ENCODE measurements around the gene IRF9. TPM values are rescaled to one million over a fixed set of nuclear protein-coding genes. Genes with fewer than 3 reads are reported as not detected.
A peak's percentile ranks its signal among the peaks of the same experiment; 100 is the strongest.

The IRF9 gene
- total and polyA plus RNA-seq, 2 of the 13 experiments (the other 11 are each of a cell fraction or from before 2014, with no cell fraction given): 14.9 to 49.7 TPM

DNA sequence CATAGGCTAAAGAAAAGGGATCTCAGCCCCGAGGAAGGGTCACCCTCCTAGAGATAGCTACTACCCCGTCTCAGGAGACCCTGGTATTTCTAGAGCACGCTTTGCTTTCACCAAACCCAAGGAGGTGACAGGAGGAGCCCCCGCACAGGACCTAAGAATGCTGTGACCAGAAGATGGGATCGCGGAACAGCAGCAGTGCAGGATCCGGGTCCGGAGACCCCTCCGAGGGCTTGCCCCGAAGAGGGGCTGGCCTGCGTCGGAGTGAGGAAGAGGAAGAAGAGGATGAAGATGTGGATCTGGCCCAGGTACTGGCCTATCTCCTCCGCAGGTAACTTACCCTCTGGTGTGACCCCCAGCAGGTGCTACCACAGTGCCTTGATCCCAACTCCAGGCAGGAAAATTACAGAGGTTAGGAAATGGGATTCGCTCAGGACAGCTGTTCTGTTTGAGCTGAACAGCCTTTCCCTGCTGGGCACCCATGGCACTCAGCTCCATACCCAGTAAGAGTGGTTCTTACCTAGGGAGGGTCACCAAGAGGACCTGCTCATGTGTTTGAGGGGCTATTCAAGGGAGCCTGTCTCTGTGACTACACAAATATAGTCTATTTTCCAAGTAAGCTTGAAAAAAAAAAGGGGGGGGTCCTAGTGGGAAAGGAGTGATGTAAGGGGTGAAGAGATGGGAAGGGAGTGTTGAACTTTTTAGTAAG is 45.5 kb upstream of the IRF9 start:
- FAIRE-seq (no peak), DNase-seq (ENCODE audit: low spot score) (no peak), ATAC-seq (no peak)
- H3K9me3 ChIP-seq (ENCODE audit: low read length): no peaks in the 10 kb centered on the region
- H3K27ac ChIP-seq (ENCODE audit: extremely low read length, insufficient read depth, low read length): peak overlapping the region; percentile 98
- no peaks in the 10 kb centered on the region for H4K20me1 ChIP-seq (ENCODE audit: insufficient read depth, low read length)
- H3K27me3 ChIP-seq (ENCODE audit: control insufficient read depth in 1 of 2, insufficient read depth in 2 of 2, low read length in 2 of 2): no peaks in the 10 kb centered on the region; a peak in 1 of 5 replicates
- H3K9ac ChIP-seq (ENCODE audit: insufficient read depth, low read depth, low read length): peak overlapping the region; percentile 99
- ChIA-PET CTCF (ENCODE audit: low intra/inter-chr PET ratio, low total read pairs) (no interaction called here), POLR2A (interaction anchor here (0.6 to 15.5 kb wide), 58 partner anchors 12 to 1349 kb away, joined by 3 to 977 read pairs (median 9); partner anchors contain the start of genes ACIN1, BCL2L2, C14orf119 and CARMIL3)
- H3K4me2 ChIP-seq (ENCODE audit: low read depth, low read length): peak overlapping the region; percentile 92
- H3K4me1 ChIP-seq (ENCODE audit: insufficient read depth, low read length): peaks cover 41% of the 10 kb centered on the region
- no TSS peak for BruUV-seq (replicated peaks)
- H3K36me3 ChIP-seq (replicated peaks in 1 of 2; ENCODE audit: control insufficient read depth in 1 of 2, insufficient read depth in 2 of 2, low read length in 2 of 2): peaks cover 36 to 41% of the 10 kb centered on the region in 2 experiments
- peak overlapping the region; percentile 65 to 96 (median 85) for H3K4me3 ChIP-seq (replicated peaks in 1 of 3; ENCODE audit: insufficient read depth in 1 of 3, low read depth in 2 of 3, low read length in 3 of 3)
- 11% methylated on average over 14 of the region's 14 CpGs for WGBS (ENCODE audit: low lambda C conversion rate)
- intact Hi-C loops (cut with micrococcal nuclease; ENCODE audit: unreplicated experiment) (loop anchor here (1.0 to 10.0 kb wide), 5 partner anchors 26 to 1021 kb away; partner anchors contain the start of genes ACIN1, BCL2L2, C14orf119 and EMC9), in situ Hi-C loops (cut with HindIII; ENCODE audit: extremely low pct_ligation_motif_present, low pct_unique_long_range_greater_than_20kb) (loop anchor here (25.0 kb wide), 1 partner anchor 1528 kb away; the partner anchor contains the start of genes ABHD4 and DAD1)
- H3K79me2 ChIP-seq (ENCODE audit: insufficient read depth, low read length): peaks cover 33% of the 10 kb centered on the region
- H2AFZ ChIP-seq (ENCODE audit: low read length): no peak overlapping the region
- TF ChIP-seq ZGPAT (CRISPR knock-in tag; IDR thresholded peaks at IDR 0.05): no peak
- no peak for TF ChIP-seq SAFB2 (CRISPR knock-in tag; IDR thresholded peaks at IDR 0.05; ENCODE audit: borderline replicate concordance, low read depth)
- TF ChIP-seq ZNF232 (CRISPR knock-in tag; IDR thresholded peaks at IDR 0.05; ENCODE audit: borderline replicate concordance): 0 out of 2 replicates have a peak, but pooled peaks have one; percentile 70
- TF ChIP-seq ZNF460 (CRISPR knock-in tag; IDR thresholded peaks at IDR 0.05; ENCODE audit: borderline replicate concordance): no peak
- no peak for TF ChIP-seq ELF4 (CRISPR knock-in tag; IDR thresholded peaks at IDR 0.05; ENCODE audit: borderline replicate concordance)
- TF ChIP-seq TGIF2 (CRISPR knock-in tag; IDR thresholded peaks at IDR 0.05): no peak
- no peak for TF ChIP-seq NR2C2 (CRISPR knock-in tag; IDR thresholded peaks at IDR 0.05; ENCODE audit: borderline replicate concordance)
- no peak; the same call in 1 of the 2 replicates for TF ChIP-seq ZNF501 (CRISPR knock-in tag; IDR thresholded peaks at IDR 0.05)
- no peak for TF ChIP-seq ZNF816 (CRISPR knock-in tag; IDR thresholded peaks at IDR 0.05; ENCODE audit: borderline replicate concordance)
- TF ChIP-seq ZNF564 (CRISPR knock-in tag; IDR thresholded peaks at IDR 0.05): no peak
- peak; percentile 86; the same call in 1 of the 2 replicates for TF ChIP-seq ZNF17 (CRISPR knock-in tag; IDR thresholded peaks at IDR 0.05)
- TF ChIP-seq TFDP2 (CRISPR knock-in tag; IDR thresholded peaks at IDR 0.05): no peak
- TF ChIP-seq RFX1 (IDR thresholded peaks at IDR 0.05): no peak
- TF ChIP-seq ZBTB20 (CRISPR knock-in tag; IDR thresholded peaks at IDR 0.05; ENCODE audit: borderline replicate concordance, low read depth): peak; percentile 84; the same call in 1 of the 2 replicates
- TF ChIP-seq MZF1 (CRISPR knock-in tag; IDR thresholded peaks at IDR 0.05; ENCODE audit: borderline replicate concordance): peak; percentile 98
- TF ChIP-seq CBX1 (IDR thresholded peaks at IDR 0.05; ENCODE audit: low read depth): no peak
- TF ChIP-seq ONECUT2 (CRISPR knock-in tag; IDR thresholded peaks at IDR 0.05): no peak
- peak; percentile 87; the same call in 1 of the 2 replicates for TF ChIP-seq MBNL3 (CRISPR knock-in tag; conservative IDR thresholded peaks at IDR 0.05)
- TF ChIP-seq ZIK1 (CRISPR knock-in tag; IDR thresholded peaks at IDR 0.05; ENCODE audit: borderline replicate concordance, low read depth): peak; percentile 68; the same call in 1 of the 2 replicates
- TF ChIP-seq DNMT1 (CRISPR knock-in tag; IDR thresholded peaks at IDR 0.05): peak; percentile 92; the same call in 1 of the 2 replicates
- TF ChIP-seq ZNF766 (CRISPR knock-in tag; IDR thresholded peaks at IDR 0.05; ENCODE audit: borderline replicate concordance): peak; percentile 20; the same call in 1 of the 2 replicates
- 0 out of 2 replicates have a peak, but pooled peaks have one; percentile 36 for TF ChIP-seq ZNF337 (CRISPR knock-in tag; IDR thresholded peaks at IDR 0.05; ENCODE audit: borderline replicate concordance, low read depth)
- TF ChIP-seq HOXA5 (CRISPR knock-in tag; IDR thresholded peaks at IDR 0.05): no peak

Measured in HepG2 (cell line).